Measurements from ENCODE around the gene RERE.

RERE gene

GRCh38 chr1:8370046-8370881 lies 447.2 kb downstream of the RERE start:
- no peak overlapping the region for H2BK5ac ChIP-seq (ENCODE audit: low read depth, low read length, poor library complexity)
- peaks cover 7% of the 10 kb centered on the region for H3K79me1 ChIP-seq (ENCODE audit: low read length)
- DNase-seq = no peak
- H3K4ac ChIP-seq (ENCODE audit: low read depth, low read length) = no peak overlapping the region
- H2BK120ac ChIP-seq (ENCODE audit: insufficient read depth, low read length, poor library complexity) = no peak overlapping the region
- no peak overlapping the region for H3K4me3 ChIP-seq (ENCODE audit: low read depth, low read length)
- peaks cover 5% of the 10 kb centered on the region for H3K79me2 ChIP-seq (ENCODE audit: control insufficient read depth, insufficient read depth, low read length, poor library complexity)
- H3K14ac ChIP-seq (ENCODE audit: low read length) = no peak overlapping the region
- no peak overlapping the region for H2AK5ac ChIP-seq (ENCODE audit: low read length)
- no peak overlapping the region for H3K27ac ChIP-seq (ENCODE audit: low read depth, low read length)
- H4K12ac ChIP-seq (ENCODE audit: low read depth, low read length) = no peak overlapping the region
- no peak overlapping the region for H3K18ac ChIP-seq (ENCODE audit: low read length)
- H3K4me1 ChIP-seq (ENCODE audit: control insufficient read depth in 1 of 2, insufficient read depth in 2 of 2, low read length in 2 of 2) = peaks cover 12 to 34% of the 10 kb centered on the region in 2 experiments
- no peak overlapping the region for H3K23ac ChIP-seq (ENCODE audit: low read length)
- H4K91ac ChIP-seq (ENCODE audit: low read depth, low read length) = no peak overlapping the region
- peaks cover 2% of the 10 kb centered on the region for H3K9me3 ChIP-seq (ENCODE audit: insufficient read depth, low read depth, low read length)
- H2AFZ ChIP-seq (ENCODE audit: insufficient read depth, low read length, poor library complexity) = no peak overlapping the region
- no peak overlapping the region for H3K4me2 ChIP-seq (ENCODE audit: low read length)
- peaks cover 18 to 28% of the 10 kb centered on the region in 2 experiments for H3K36me3 ChIP-seq (ENCODE audit: control insufficient read depth in 1 of 2, insufficient read depth in 2 of 2, low read length in 2 of 2)
- no peak overlapping the region for H2BK12ac ChIP-seq (ENCODE audit: low read length)
- H4K8ac ChIP-seq (ENCODE audit: low read depth, low read length) = no peak overlapping the region
- no CpG with 5 or more reads among the region's 14 CpGs for WGBS (ENCODE audit: extremely low coverage, insufficient coverage, insufficient read length)
- H3K9ac ChIP-seq (ENCODE audit: low read length) = no peak overlapping the region
- no peaks in the 10 kb centered on the region for H3K27me3 ChIP-seq (ENCODE audit: insufficient read depth, low read length)

DNA sequence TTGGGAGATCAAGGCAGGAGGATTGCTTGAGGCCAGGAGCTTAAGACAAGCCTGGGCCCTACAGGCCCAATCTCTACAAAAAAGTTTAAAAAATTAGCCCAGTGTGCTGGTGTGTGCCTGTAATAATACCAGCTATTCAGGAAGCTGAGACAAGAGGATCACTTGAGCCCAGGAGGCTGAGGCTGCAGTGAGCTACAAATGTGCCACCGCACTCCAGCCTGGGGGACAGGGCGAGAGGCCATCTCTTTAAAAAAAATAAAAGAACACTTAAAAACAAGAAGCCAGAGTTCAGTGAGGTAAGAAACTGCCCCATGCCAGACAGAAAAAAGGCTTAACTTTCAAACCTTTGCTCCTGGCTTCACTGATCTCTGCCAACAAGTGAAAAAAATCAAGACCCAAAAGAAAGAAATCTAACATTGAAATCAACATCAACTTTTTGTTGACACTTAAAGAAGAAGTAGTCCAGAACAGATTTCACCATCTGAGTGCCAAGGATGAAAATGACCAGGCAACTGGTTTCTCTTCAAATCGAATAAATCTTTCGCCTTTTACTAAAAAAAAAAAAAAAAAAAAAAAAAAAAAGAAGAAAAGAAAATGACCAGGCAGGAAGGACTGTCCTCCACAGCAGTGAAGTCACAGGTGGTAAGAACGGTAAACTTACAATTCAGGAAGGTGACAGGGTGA lies 448.3 kb downstream of the RERE start:
- no peak overlapping the region for H3K18ac ChIP-seq (ENCODE audit: low read length)
- peaks cover 27 to 38% of the 10 kb centered on the region in 2 experiments for H3K36me3 ChIP-seq (ENCODE audit: control insufficient read depth in 1 of 2, insufficient read depth in 2 of 2, low read length in 2 of 2)
- H3K4me2 ChIP-seq (ENCODE audit: low read length) = no peak overlapping the region
- no peak overlapping the region for H2BK12ac ChIP-seq (ENCODE audit: low read length)
- no peak overlapping the region for H2AFZ ChIP-seq (ENCODE audit: insufficient read depth, low read length, poor library complexity)
- H4K12ac ChIP-seq (ENCODE audit: low read depth, low read length) = no peak overlapping the region
- H3K23ac ChIP-seq (ENCODE audit: low read length) = no peak overlapping the region
- H3K4ac ChIP-seq (ENCODE audit: low read depth, low read length) = no peak overlapping the region
- no peak overlapping the region for H3K14ac ChIP-seq (ENCODE audit: low read length)
- H3K79me1 ChIP-seq (ENCODE audit: low read length) = peaks cover 7% of the 10 kb centered on the region
- H3K79me2 ChIP-seq (ENCODE audit: control insufficient read depth, insufficient read depth, low read length, poor library complexity) = peaks cover 3% of the 10 kb centered on the region
- H2BK5ac ChIP-seq (ENCODE audit: low read depth, low read length, poor library complexity) = no peak overlapping the region
- whole genome bisulfite sequencing (ENCODE audit: extremely low coverage, insufficient coverage, insufficient read length) = no CpG with 5 or more reads among the region's 5 CpGs
- peaks cover 12 to 34% of the 10 kb centered on the region in 2 experiments for H3K4me1 ChIP-seq (ENCODE audit: control insufficient read depth in 1 of 2, insufficient read depth in 2 of 2, low read length in 2 of 2)
- no peak overlapping the region for H3K4me3 ChIP-seq (ENCODE audit: low read depth, low read length)
- DNase-seq = no peak
- H2BK120ac ChIP-seq (ENCODE audit: insufficient read depth, low read length, poor library complexity) = no peak overlapping the region
- no peak overlapping the region for H2AK5ac ChIP-seq (ENCODE audit: low read length)
- H3K27me3 ChIP-seq (ENCODE audit: insufficient read depth, low read length) = no peaks in the 10 kb centered on the region
- H4K91ac ChIP-seq (ENCODE audit: low read depth, low read length) = no peak overlapping the region
- no peak overlapping the region for H3K9ac ChIP-seq (ENCODE audit: low read length)
- no peak overlapping the region for H4K8ac ChIP-seq (ENCODE audit: low read depth, low read length)
- peaks cover 2% of the 10 kb centered on the region for H3K9me3 ChIP-seq (ENCODE audit: insufficient read depth, low read depth, low read length)
- no peak overlapping the region for H3K27ac ChIP-seq (ENCODE audit: low read depth, low read length)

DNA sequence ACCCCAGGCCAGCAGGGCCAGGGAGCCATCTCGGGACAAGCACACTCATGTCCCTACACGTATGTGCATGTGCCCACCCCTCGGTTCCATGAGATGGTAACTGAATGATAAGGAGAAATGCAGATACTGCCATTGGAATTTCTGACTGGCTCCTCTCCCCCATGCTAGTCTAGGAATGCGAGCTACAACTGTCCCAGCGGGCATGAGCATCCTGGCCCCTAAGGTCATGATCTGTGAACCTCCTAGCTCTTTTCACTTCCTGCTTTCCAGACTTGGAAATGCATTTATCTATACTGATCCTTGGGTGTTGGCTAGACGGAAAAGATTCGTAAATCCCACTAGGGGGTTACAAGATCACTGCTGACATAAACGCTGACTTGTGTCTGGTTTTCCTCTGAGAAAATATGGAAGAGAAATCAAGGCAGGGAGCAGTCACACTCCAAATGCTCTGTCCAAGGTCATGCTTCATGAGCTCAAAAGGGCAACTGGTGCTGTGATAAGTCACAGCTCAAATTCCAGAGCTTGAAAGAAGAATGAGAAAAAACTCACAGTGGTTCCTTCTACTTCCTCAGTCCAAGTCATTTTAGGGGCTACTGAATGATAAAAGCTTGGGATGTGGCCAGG lies 449.8 kb downstream of the RERE start:
- Histone ChIP-seq H3K27ac (ENCODE audit: low read depth, low read length) (peak overlapping the region; percentile 66), H3K23ac (ENCODE audit: low read length) (no peak overlapping the region), H3K9me3 (ENCODE audit: insufficient read depth, low read depth, low read length) (peaks cover 2% of the 10 kb centered on the region), H3K9ac (ENCODE audit: low read length) (no peak overlapping the region), H3K79me2 (ENCODE audit: control insufficient read depth, insufficient read depth, low read length, poor library complexity) (peaks cover 3% of the 10 kb centered on the region), H3K4me1 (ENCODE audit: control insufficient read depth in 1 of 2, insufficient read depth in 2 of 2, low read length in 2 of 2) (peaks cover 6 to 29% of the 10 kb centered on the region in 2 experiments), H3K18ac (ENCODE audit: low read length) (peak overlapping the region; percentile 48), H2BK12ac (ENCODE audit: low read length) (no peak overlapping the region), H2BK5ac (ENCODE audit: low read depth, low read length, poor library complexity) (no peak overlapping the region), H2BK120ac (ENCODE audit: insufficient read depth, low read length, poor library complexity) (no peak overlapping the region), H3K27me3 (ENCODE audit: insufficient read depth, low read length) (no peaks in the 10 kb centered on the region), H3K4me2 (ENCODE audit: low read length) (peak overlapping the region; percentile 22), H2AFZ (ENCODE audit: insufficient read depth, low read length, poor library complexity) (no peak overlapping the region), H4K91ac (ENCODE audit: low read depth, low read length) (peak overlapping the region; percentile 33), H2AK5ac (ENCODE audit: low read length) (no peak overlapping the region), H3K4me3 (ENCODE audit: low read depth, low read length) (no peak overlapping the region), H3K36me3 (ENCODE audit: control insufficient read depth in 1 of 2, insufficient read depth in 2 of 2, low read length in 2 of 2) (peaks cover 36 to 42% of the 10 kb centered on the region in 2 experiments), H3K79me1 (ENCODE audit: low read length) (peaks cover 5% of the 10 kb centered on the region), H3K4ac (ENCODE audit: low read depth, low read length) (no peak overlapping the region), H4K12ac (ENCODE audit: low read depth, low read length) (no peak overlapping the region), H3K14ac (ENCODE audit: low read length) (no peak overlapping the region), H4K8ac (ENCODE audit: low read depth, low read length) (no peak overlapping the region)
- DNase-seq = peak in 1 of 2 donors; percentile 45
- WGBS (ENCODE audit: extremely low coverage, insufficient coverage, insufficient read length) = no CpG with 5 or more reads among the region's 8 CpGs

GRCh38 chr1:8365661-8366362 lies 451.6 kb downstream of the RERE start:
- Histone ChIP-seq H2BK120ac (ENCODE audit: insufficient read depth, low read length, poor library complexity) (no peak overlapping the region), H2BK12ac (ENCODE audit: low read length) (no peak overlapping the region), H3K18ac (ENCODE audit: low read length) (peak overlapping the region; percentile 44), H3K23ac (ENCODE audit: low read length) (no peak overlapping the region), H3K9ac (ENCODE audit: low read length) (no peak overlapping the region), H3K36me3 (ENCODE audit: control insufficient read depth in 1 of 2, insufficient read depth in 2 of 2, low read length in 2 of 2) (peaks cover 46 to 54% of the 10 kb centered on the region in 2 experiments), H3K79me2 (ENCODE audit: control insufficient read depth, insufficient read depth, low read length, poor library complexity) (peaks cover 3% of the 10 kb centered on the region), H3K4ac (ENCODE audit: low read depth, low read length) (peak overlapping the region; percentile 19), H3K4me2 (ENCODE audit: low read length) (no peak overlapping the region), H4K8ac (ENCODE audit: low read depth, low read length) (no peak overlapping the region), H3K4me3 (ENCODE audit: low read depth, low read length) (no peak overlapping the region), H3K14ac (ENCODE audit: low read length) (no peak overlapping the region), H2AFZ (ENCODE audit: insufficient read depth, low read length, poor library complexity) (no peak overlapping the region), H3K27me3 (ENCODE audit: insufficient read depth, low read length) (no peaks in the 10 kb centered on the region), H2AK5ac (ENCODE audit: low read length) (no peak overlapping the region), H3K4me1 (ENCODE audit: control insufficient read depth in 1 of 2, insufficient read depth in 2 of 2, low read length in 2 of 2) (peaks cover 6 to 24% of the 10 kb centered on the region in 2 experiments), H4K91ac (ENCODE audit: low read depth, low read length) (no peak overlapping the region), H2BK5ac (ENCODE audit: low read depth, low read length, poor library complexity) (no peak overlapping the region), H4K12ac (ENCODE audit: low read depth, low read length) (no peak overlapping the region), H3K79me1 (ENCODE audit: low read length) (peaks cover 5% of the 10 kb centered on the region), H3K27ac (ENCODE audit: low read depth, low read length) (no peak overlapping the region), H3K9me3 (ENCODE audit: insufficient read depth, low read depth, low read length) (peaks cover 2% of the 10 kb centered on the region)
- no CpG with 5 or more reads among the region's 24 CpGs for WGBS (ENCODE audit: extremely low coverage, insufficient coverage, insufficient read length)
- DNase-seq = no peak
